Endometrium (tissue), 2 donors: ENCODE measurements around the gene TRAM2.

ENCODE experiments used
- FAIRE-seq: peaks from 2 replicates; lab custom pipeline; 2012; peaks lifted over from hg19 to GRCh38; lab: Jason Lieb, UNC
- donor health status: control.
- donor health status: control.

Gene TRAM2

GRCh38 chr6:52507557-52508260 lies 69.2 kb downstream of the TRAM2 start:
- FAIRE-seq = no peak

DNA sequence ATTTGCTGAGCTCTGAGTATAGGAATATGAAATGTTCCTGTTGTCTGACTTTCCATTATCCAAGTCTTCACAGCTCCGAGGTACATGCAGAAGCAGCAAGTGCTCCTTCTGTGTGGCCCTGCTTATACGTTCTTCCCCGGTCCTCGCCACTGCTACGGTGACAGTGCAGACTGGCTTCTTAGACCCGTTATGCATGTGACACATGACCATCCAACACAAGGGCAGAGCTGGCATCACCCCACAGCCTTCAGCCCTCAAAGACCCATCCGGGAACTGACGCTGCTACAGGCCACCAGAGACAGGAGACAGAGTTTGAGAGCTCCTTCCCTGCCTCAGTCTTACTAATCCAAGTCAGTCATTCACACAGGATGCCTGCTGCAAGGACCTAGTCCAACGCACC lies 70.4 kb downstream of the TRAM2 start:
- no peak for FAIRE-seq

- FAIRE-seq = no peak
Observed at GRCh38 chr6:52505726-52506409, 71.0 kb downstream of the TRAM2 start.

DNA sequence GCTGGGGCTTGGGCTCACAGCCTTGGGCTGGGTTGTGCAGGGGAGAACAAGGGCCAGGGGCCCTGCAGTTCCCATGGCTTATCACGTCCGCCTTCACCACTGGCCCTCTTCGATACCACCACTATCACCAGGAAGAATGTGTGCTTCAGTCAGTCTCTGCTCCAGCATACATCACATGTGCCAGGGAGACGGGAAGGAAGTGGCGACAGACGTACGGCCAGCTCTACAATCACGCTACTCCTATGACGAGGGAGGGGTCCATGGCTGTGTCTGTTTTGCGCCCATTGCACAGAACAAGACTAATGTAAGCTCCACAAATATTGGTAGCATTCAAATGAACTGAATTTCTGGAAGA lies 72.1 kb downstream of the TRAM2 start:
- FAIRE-seq = no peak

DNA sequence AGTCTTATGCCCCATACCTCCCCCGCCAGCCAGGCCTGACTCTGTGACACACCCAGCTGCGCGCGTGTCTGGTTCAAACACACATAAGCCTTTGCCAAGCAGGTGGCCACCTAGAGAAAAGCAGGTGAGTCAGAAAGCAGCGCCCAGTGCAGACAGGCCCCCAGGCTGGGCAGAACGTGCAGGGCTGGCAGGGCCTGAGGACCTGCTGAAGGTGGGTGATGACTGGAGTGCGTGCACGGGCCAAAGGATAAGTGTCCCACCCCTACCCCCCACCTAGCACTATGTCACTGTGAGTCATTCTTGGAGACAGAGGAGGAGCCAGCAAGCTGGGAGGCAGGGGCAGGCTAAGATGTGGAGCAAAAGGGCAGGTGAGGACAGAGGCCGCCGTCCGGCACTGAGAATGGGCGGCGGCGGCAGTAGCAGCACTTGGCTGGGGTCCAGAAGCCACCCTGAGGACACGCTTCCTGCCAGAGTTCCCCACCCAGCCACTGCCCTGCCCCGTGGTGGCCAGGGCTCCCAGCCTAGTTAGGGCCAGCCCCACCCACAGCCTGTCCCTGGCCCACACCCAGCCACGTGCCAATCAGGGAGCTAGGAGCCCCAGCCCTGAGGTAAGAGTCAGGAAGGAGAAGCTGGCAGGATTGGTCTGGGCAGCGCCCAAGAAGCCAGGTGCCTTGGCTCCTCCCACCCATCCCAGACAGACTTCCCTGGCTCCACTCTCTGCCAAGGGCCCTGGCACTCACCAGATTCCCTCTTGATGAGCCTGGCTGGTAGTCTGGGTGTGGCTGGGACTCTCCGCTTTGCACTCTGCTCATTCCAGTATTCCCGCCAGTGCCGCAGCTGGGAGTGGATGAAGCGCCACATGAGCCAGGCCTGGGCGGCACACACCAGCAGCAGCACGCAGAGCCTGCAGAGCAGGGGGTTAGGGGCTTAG lies 72.7 kb downstream of the TRAM2 start:
- FAIRE-seq = no peak

DNA sequence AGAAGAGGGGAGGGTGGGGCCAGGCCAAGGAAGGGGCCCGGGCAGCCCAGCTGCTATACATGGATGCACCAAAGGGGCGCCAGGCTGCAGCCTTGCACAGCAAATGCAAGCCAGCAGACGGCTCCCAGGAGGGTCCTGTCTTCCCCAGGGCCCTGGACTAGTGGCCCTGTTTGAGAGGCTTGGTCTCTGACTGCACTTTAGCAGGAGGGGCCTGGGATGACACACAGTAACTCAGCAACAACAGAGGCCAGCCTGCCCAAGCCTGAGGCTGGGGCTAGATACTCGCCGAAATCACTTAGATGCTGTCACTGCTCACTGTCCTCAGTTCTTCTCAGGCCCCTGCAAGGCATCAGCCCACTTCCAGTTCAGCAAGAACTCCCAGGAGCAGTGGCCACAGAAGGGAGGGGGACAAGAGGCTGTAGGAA lies 73.5 kb downstream of the TRAM2 start:
- no peak for FAIRE-seq

DNA sequence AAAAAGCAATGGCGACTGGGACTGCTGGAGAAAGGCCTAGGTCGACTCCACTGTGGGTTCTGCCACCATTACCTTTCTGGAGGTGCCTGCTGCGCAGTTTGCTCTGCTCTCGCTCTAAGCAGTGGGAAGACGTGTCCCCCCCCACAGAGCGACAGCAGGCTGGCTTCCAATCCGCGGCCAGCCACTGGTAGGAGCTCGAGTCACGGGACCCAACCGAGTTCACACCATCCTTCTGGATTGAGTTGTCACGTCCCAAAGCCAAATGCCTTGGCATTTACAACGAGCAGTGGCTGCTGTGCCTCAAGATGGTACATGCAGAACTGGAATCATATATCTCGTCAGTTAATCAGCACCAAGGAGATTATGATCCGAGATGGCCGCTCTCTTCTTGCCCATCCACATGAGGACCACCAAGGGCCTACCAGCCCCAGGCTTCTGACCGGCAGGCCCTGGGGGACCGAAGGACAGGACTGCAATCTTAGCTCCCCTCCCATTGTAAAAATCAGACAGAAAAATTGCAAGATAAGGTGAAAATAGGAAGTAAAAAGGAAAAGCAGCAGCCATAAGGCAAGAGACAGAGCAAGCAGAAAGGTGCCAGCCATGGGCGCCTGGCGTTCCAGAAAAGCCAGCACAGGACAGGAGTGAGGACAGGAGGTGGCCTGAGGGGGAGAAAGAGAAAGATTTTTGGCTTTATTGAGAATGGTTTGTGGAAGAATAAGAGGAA lies 74.4 kb downstream of the TRAM2 start:
- no peak for FAIRE-seq

- FAIRE-seq = no peak
Observed at GRCh38 chr6:52500238-52501129, 76.4 kb downstream of the TRAM2 start.

- FAIRE-seq = no peak
Observed at GRCh38 chr6:52499681-52500236, 77.1 kb downstream of the TRAM2 start.

DNA sequence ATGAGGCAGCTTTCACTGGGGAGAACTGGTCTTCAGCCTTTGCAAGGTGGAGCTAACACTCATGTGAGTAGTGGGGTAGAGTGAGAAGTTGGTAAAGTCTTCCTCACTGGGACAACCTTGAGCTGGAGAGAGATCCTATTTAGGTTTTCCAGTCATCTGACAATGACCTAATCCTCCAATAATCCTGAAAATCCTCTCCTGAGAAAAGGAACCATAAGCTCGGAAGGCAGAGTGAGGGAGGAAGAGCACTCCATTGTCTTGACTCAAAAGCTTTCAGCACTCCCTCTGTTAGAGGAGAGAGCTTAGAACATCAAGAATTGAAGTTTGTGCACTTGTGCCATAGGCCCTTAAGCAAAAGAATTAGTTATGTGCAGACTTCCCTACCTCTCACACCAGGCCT lies 77.8 kb downstream of the TRAM2 start:
- no peak for FAIRE-seq

- no peak for FAIRE-seq
Observed at GRCh38 chr6:52498538-52499017, 78.3 kb downstream of the TRAM2 start.

DNA sequence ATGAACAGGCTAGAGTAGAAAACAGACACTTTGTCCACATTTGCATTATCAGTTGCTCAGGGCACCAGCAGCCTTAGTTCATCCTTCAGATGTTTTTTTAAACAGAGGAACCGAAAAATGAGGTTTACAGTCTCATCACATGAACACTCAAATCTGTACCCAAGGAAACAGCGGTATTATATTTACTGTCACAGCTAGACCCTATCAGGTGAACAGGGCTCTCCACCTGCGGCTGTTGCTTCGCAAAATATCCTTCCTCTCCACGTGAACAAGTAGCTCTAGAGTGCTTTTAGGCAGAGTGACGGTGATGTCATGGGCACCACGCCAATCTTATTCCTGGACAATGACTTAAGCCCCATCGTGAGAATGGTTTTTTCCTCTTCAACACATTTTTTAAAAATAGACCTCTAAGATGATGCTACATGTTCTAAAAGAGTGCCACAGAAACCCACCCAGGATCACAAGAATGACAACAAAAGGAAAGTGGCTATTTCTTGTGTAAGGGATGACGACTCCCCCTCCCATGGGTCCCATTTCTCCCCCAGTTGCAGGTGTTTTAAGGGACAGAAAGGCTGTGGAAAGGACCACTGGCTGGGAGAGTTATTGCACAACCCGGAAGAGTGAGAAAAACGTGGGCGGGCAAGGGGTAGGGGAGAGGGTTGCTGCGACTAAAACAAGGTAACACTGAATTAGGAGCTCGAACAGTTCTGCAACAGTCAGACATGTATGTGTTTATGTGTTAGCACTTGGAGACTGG lies 79.0 kb downstream of the TRAM2 start:
- FAIRE-seq = no peak

- FAIRE-seq = no peak
Observed at GRCh38 chr6:52496631-52497030, 80.2 kb downstream of the TRAM2 start.

DNA sequence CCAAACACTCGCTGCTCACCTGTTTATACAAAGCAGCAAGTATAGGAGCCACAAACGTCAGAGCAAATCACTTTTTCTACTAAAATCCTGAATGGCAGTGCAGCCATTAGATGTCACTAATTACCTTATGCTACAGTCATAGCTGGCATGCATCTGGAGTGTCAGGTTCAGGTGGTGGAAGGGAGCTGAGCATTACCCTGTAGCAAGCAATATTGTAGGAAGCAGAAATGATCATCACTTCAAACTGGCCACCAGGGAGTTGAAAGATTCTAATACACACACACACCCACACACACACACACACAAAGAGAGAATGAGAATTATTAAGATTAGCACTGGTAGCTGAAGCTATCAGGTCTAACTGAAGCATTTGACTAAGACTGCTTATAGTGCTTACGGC lies 80.9 kb downstream of the TRAM2 start:
- FAIRE-seq = no peak

GRCh38 chr6:52494298-52495072 lies 82.4 kb downstream of the TRAM2 start:
- FAIRE-seq = no peak

- FAIRE-seq = no peak
Observed at GRCh38 chr6:52493669-52494068, 83.2 kb downstream of the TRAM2 start.

GRCh38 chr6:52491203-52492069 lies 85.4 kb downstream of the TRAM2 start:
- FAIRE-seq = no peak

- no peak for FAIRE-seq
Observed at GRCh38 chr6:52489881-52490280, 87.0 kb downstream of the TRAM2 start.
